ENCODE measurements around the gene KCNAB2. TPM values are rescaled to one million over a fixed set of nuclear protein-coding genes. Genes with fewer than 3 reads are reported as not detected.

KCNAB2 gene
- polyA plus RNA-seq, 1 of the 3 experiments (the other 2 are of a cell fraction) = 7.6 TPM

DNA sequence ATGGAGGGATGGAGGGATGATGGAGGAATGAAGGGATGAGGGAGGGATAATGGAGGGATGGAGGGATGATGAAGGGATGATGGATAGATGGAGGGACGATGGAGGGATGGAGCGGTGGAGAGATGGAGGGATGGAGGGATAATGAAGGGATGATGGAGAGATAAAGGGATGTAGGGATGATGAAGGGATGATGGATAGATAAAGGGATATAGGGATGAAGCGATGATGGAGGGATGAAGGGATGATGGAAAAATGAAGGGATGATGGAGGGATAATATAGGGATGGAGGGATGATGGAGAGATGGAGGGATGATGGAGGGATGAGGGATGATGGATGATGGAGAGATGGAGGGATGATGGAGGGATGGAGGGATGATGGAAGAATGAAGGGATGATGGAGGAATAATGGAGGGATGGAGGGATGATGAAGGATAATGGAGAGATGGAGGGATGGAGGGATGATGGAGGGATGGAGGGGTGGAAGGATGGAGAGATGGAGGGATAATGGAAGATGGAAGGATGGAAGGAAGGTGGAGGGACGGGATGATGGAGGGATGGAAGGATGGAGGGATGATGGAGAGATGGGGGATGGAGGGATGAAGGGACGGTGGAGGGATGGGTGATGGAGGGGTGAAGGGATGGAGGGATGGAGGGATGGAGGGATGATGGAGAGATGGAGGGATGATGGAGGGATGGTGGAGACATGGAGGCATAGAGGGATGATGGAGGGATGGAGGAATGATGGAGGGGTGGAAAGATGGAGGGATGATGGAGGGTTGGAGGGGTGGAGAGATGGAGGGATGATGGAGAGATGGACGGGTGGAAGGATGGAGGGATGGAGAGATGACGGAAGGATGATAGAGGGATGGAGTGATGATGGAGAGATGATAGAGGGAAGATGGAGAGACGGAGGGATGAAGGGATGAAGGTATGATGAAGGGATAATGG lies 62.0 kb downstream of the KCNAB2 start:
- Histone ChIP-seq H2AFZ (ENCODE audit: low read depth) (no peak overlapping the region), H3K4me2 (no peak overlapping the region), H3K9me3 (no peaks in the 10 kb centered on the region), H3F3A (replicated peaks; ENCODE audit: insufficient read depth) (no peaks in the 10 kb centered on the region), H3K4me1 (ENCODE audit: control insufficient read depth in 1 of 2, insufficient read depth in 2 of 2, low read depth in 1 of 2, low read length in 1 of 2) (peaks cover 0 to 11% of the 10 kb centered on the region in 2 experiments; a peak in 1 of 4 replicates), H3K9me2 (no peaks in the 10 kb centered on the region), H4K20me1 (ENCODE audit: insufficient read depth) (no peaks in the 10 kb centered on the region), H3K9ac (no peak overlapping the region), H3K4me3 (ENCODE audit: low read depth in 2 of 2, low read length in 1 of 2) (no peak overlapping the region), H3K79me2 (ENCODE audit: insufficient read depth) (no peaks in the 10 kb centered on the region), H3K36me3 (replicated peaks in 1 of 2; ENCODE audit: control insufficient read depth in 1 of 2, insufficient read depth in 2 of 2, low read length in 1 of 2) (no peaks in the 10 kb centered on the region), H3K27me3 (ENCODE audit: insufficient read depth) (no peaks in the 10 kb centered on the region), H3K27ac (ENCODE audit: low read depth in 2 of 2, low read length in 1 of 2) (no peak overlapping the region)
- ChIA-PET POLR2A (no interaction called here), CTCF (no interaction called here)
- no peak for TF ChIP-seq EZH2phosphoT487 (IDR thresholded peaks at IDR 0.05; ENCODE audit: borderline replicate concordance, low read depth)
- no peak for TF ChIP-seq JUND (IDR thresholded peaks at IDR 0.05)
- TF ChIP-seq SMC3 (IDR thresholded peaks at IDR 0.05; ENCODE audit: low read depth, low read length) = no peak
- 58% methylated on average over 8 of the region's 8 CpGs for WGBS (ENCODE audit: low lambda C conversion rate)
- no peak for DNase-seq

DNA sequence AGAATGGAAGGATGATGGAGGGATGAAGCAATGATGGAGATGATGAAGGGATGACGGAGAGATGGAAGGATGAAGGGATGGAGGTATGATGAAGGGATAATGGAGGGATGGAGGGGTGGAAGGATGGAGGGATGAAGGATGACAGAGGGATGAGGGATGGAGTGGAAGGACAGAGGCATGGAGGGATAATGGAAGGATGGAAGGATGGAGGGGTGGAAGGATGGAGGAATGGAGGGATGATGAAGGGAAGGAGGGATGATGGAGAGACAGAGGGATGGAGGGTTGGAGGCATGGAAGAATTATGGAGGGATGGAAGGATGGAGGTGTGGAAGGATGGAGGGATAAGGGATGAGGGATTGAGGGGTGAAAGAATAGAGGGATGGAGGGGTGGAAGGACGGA lies 62.8 kb downstream of the KCNAB2 start:
- Histone ChIP-seq H3K79me2 (ENCODE audit: insufficient read depth) (no peaks in the 10 kb centered on the region), H3K36me3 (replicated peaks in 1 of 2; ENCODE audit: control insufficient read depth in 1 of 2, insufficient read depth in 2 of 2, low read length in 1 of 2) (no peaks in the 10 kb centered on the region), H3K4me1 (ENCODE audit: control insufficient read depth in 1 of 2, insufficient read depth in 2 of 2, low read depth in 1 of 2, low read length in 1 of 2) (peaks cover 0 to 11% of the 10 kb centered on the region in 2 experiments; a peak in 1 of 4 replicates), H3K4me2 (no peak overlapping the region), H3K27me3 (ENCODE audit: insufficient read depth) (no peaks in the 10 kb centered on the region), H2AFZ (ENCODE audit: low read depth) (no peak overlapping the region), H3K9me2 (no peaks in the 10 kb centered on the region), H3F3A (replicated peaks; ENCODE audit: insufficient read depth) (no peaks in the 10 kb centered on the region), H3K9ac (no peak overlapping the region), H4K20me1 (ENCODE audit: insufficient read depth) (no peaks in the 10 kb centered on the region), H3K27ac (ENCODE audit: low read depth in 2 of 2, low read length in 1 of 2) (no peak overlapping the region), H3K9me3 (no peaks in the 10 kb centered on the region), H3K4me3 (ENCODE audit: low read depth in 2 of 2, low read length in 1 of 2) (no peak overlapping the region)
- TF ChIP-seq NRF1 (IDR thresholded peaks at IDR 0.05; ENCODE audit: low read depth, low read length) = no peak
- no peak for TF ChIP-seq SIN3A (IDR thresholded peaks at IDR 0.05; ENCODE audit: borderline replicate concordance, low read depth, low read length)
- TF ChIP-seq TEAD4 (IDR thresholded peaks at IDR 0.05; ENCODE audit: borderline replicate concordance, insufficient read depth) = no peak
- TF ChIP-seq, protein P1, sequence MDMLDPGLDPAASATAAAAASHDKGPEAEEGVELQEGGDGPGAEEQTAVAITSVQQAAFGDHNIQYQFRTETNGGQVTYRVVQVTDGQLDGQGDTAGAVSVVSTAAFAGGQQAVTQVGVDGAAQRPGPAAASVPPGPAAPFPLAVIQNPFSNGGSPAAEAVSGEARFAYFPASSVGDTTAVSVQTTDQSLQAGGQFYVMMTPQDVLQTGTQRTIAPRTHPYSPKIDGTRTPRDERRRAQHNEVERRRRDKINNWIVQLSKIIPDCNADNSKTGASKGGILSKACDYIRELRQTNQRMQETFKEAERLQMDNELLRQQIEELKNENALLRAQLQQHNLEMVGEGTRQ (IDR thresholded peaks at IDR 0.05; ENCODE audit: borderline replicate concordance, low read depth, low read length) = no peak
- no peak for TF ChIP-seq TCF12 (IDR thresholded peaks at IDR 0.05)
- TF ChIP-seq FOXJ3 (CRISPR knock-in tag; IDR thresholded peaks at IDR 0.05) = no peak
- TF ChIP-seq YY1 (IDR thresholded peaks at IDR 0.05; ENCODE audit: low read depth) = no peak
- no peak for TF ChIP-seq RAD21 (IDR thresholded peaks at IDR 0.05; ENCODE audit: low read length)
- no peak for TF ChIP-seq IRF3 (IDR thresholded peaks at IDR 0.05; ENCODE audit: low read depth, low read length)
- TF ChIP-seq, protein P2, sequence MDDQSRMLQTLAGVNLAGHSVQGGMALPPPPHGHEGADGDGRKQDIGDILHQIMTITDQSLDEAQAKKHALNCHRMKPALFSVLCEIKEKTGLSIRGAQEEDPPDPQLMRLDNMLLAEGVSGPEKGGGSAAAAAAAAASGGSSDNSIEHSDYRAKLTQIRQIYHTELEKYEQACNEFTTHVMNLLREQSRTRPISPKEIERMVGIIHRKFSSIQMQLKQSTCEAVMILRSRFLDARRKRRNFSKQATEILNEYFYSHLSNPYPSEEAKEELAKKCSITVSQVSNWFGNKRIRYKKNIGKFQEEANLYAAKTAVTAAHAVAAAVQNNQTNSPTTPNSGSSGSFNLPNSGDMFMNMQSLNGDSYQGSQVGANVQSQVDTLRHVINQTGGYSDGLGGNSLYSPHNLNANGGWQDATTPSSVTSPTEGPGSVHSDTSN (IDR thresholded peaks at IDR 0.05) = no peak
- no peak for TF ChIP-seq CHD2 (IDR thresholded peaks at IDR 0.05; ENCODE audit: low read length, partially characterized antibody)
- TF ChIP-seq, protein P3, sequence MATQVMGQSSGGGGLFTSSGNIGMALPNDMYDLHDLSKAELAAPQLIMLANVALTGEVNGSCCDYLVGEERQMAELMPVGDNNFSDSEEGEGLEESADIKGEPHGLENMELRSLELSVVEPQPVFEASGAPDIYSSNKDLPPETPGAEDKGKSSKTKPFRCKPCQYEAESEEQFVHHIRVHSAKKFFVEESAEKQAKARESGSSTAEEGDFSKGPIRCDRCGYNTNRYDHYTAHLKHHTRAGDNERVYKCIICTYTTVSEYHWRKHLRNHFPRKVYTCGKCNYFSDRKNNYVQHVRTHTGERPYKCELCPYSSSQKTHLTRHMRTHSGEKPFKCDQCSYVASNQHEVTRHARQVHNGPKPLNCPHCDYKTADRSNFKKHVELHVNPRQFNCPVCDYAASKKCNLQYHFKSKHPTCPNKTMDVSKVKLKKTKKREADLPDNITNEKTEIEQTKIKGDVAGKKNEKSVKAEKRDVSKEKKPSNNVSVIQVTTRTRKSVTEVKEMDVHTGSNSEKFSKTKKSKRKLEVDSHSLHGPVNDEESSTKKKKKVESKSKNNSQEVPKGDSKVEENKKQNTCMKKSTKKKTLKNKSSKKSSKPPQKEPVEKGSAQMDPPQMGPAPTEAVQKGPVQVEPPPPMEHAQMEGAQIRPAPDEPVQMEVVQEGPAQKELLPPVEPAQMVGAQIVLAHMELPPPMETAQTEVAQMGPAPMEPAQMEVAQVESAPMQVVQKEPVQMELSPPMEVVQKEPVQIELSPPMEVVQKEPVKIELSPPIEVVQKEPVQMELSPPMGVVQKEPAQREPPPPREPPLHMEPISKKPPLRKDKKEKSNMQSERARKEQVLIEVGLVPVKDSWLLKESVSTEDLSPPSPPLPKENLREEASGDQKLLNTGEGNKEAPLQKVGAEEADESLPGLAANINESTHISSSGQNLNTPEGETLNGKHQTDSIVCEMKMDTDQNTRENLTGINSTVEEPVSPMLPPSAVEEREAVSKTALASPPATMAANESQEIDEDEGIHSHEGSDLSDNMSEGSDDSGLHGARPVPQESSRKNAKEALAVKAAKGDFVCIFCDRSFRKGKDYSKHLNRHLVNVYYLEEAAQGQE (IDR thresholded peaks at IDR 0.05; ENCODE audit: low read depth, low read length) = no peak
- 47% methylated on average over 2 of the region's 2 CpGs for WGBS (ENCODE audit: low lambda C conversion rate)
- ChIA-PET POLR2A (interaction anchor here (1.0 kb wide), 1 partner anchor 138 kb away, joined by 3 read pairs; no protein-coding TSS in a partner anchor), CTCF (interaction anchor here (0.5 to 5.6 kb wide), 30 partner anchors 8 to 1333 kb away, joined by 3 to 57 read pairs (median 4); partner anchors contain the start of gene HES3)
- DNase-seq = no peak
